ENCODE measurements around the gene CD2AP.

GRCh38 chr6:47477497-47478232 lies at the start of gene CD2AP:
- TF ChIP-seq, protein P1, sequence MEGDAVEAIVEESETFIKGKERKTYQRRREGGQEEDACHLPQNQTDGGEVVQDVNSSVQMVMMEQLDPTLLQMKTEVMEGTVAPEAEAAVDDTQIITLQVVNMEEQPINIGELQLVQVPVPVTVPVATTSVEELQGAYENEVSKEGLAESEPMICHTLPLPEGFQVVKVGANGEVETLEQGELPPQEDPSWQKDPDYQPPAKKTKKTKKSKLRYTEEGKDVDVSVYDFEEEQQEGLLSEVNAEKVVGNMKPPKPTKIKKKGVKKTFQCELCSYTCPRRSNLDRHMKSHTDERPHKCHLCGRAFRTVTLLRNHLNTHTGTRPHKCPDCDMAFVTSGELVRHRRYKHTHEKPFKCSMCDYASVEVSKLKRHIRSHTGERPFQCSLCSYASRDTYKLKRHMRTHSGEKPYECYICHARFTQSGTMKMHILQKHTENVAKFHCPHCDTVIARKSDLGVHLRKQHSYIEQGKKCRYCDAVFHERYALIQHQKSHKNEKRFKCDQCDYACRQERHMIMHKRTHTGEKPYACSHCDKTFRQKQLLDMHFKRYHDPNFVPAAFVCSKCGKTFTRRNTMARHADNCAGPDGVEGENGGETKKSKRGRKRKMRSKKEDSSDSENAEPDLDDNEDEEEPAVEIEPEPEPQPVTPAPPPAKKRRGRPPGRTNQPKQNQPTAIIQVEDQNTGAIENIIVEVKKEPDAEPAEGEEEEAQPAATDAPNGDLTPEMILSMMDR (IDR thresholded peaks at IDR 0.05 in 2 of 3, conservative IDR thresholded peaks at IDR 0.05 in 1 of 3; ENCODE audit: insufficient read depth in 2 of 3, low read depth in 1 of 3, low read length in 3 of 3), result peak; percentile 28 to 48 (median 42); a peak in 3 of 6 replicates
- TF ChIP-seq NFE2L1 (tag; IDR thresholded peaks at IDR 0.05; ENCODE audit: borderline replicate concordance, low read depth) (no peak), CEBPB (tag; IDR thresholded peaks at IDR 0.05) (peak; percentile 36; the same call in 1 of the 2 replicates), POLR2A (conservative IDR thresholded peaks at IDR 0.05) (peak; percentile 89), ZFP1 (CRISPR knock-in tag; IDR thresholded peaks at IDR 0.05) (no peak), ZNF609 (CRISPR knock-in tag; IDR thresholded peaks at IDR 0.05; ENCODE audit: borderline replicate concordance) (no peak), NCOA2 (IDR thresholded peaks at IDR 0.05; ENCODE audit: partially characterized antibody in 2 of 2) (no peak), FUS (optimal IDR thresholded peaks at IDR 0.05; ENCODE audit: low read depth, low read length) (peak; percentile 64), MYC (IDR thresholded peaks at IDR 0.05; ENCODE audit: low read depth, low read length) (peak; percentile 50), MYC (CRISPR knock-in tag; IDR thresholded peaks at IDR 0.05; ENCODE audit: borderline replicate concordance, low read depth) (no peak), ARID4B (CRISPR knock-in tag; IDR thresholded peaks at IDR 0.05) (peak; percentile 45; the same call in 1 of the 2 replicates)
- TF ChIP-seq, protein P2, sequence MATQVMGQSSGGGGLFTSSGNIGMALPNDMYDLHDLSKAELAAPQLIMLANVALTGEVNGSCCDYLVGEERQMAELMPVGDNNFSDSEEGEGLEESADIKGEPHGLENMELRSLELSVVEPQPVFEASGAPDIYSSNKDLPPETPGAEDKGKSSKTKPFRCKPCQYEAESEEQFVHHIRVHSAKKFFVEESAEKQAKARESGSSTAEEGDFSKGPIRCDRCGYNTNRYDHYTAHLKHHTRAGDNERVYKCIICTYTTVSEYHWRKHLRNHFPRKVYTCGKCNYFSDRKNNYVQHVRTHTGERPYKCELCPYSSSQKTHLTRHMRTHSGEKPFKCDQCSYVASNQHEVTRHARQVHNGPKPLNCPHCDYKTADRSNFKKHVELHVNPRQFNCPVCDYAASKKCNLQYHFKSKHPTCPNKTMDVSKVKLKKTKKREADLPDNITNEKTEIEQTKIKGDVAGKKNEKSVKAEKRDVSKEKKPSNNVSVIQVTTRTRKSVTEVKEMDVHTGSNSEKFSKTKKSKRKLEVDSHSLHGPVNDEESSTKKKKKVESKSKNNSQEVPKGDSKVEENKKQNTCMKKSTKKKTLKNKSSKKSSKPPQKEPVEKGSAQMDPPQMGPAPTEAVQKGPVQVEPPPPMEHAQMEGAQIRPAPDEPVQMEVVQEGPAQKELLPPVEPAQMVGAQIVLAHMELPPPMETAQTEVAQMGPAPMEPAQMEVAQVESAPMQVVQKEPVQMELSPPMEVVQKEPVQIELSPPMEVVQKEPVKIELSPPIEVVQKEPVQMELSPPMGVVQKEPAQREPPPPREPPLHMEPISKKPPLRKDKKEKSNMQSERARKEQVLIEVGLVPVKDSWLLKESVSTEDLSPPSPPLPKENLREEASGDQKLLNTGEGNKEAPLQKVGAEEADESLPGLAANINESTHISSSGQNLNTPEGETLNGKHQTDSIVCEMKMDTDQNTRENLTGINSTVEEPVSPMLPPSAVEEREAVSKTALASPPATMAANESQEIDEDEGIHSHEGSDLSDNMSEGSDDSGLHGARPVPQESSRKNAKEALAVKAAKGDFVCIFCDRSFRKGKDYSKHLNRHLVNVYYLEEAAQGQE (IDR thresholded peaks at IDR 0.05; ENCODE audit: borderline replicate concordance), result no peak
- TF ChIP-seq, protein P2 (CRISPR knock-in tag; IDR thresholded peaks at IDR 0.05; ENCODE audit: low read depth), result no peak
